Gastroesophageal sphincter (tissue), 3 donors: ENCODE data around the gene HTR5A.

Source experiments
- POLR2A ChIP-seq, 2 donors: fragments of 450-650 bp; IDR thresholded peaks; one replicate each; pipeline ENCODE4 v1.6.1; 2017; ENCODE audit warnings: antibody characterized with exemption in 2 of 2, mild to moderate bottlenecking in 2 of 2, moderate library complexity in 1 of 2
- POLR2AphosphoS5 ChIP-seq: sonication (generic); formaldehyde crosslinking; IDR thresholded peaks from one replicate; pipeline ENCODE4 v1.6.1; 2017; ENCODE audit warnings: antibody characterized with exemption
- TF ChIP-seq, protein P1 (sequence below), 4 experiments: fragments of 200-600 bp in 2 of 4; fragments of 450-650 bp in 2 of 4; sonication (generic) in 1 of 4; IDR thresholded peaks; one replicate each; pipeline ENCODE4 v1.5.1; 2017 to 2019; ENCODE audit warnings: antibody characterized with exemption in 4 of 4, mild to moderate bottlenecking in 2 of 4, moderate library complexity in 2 of 4

DNA sequence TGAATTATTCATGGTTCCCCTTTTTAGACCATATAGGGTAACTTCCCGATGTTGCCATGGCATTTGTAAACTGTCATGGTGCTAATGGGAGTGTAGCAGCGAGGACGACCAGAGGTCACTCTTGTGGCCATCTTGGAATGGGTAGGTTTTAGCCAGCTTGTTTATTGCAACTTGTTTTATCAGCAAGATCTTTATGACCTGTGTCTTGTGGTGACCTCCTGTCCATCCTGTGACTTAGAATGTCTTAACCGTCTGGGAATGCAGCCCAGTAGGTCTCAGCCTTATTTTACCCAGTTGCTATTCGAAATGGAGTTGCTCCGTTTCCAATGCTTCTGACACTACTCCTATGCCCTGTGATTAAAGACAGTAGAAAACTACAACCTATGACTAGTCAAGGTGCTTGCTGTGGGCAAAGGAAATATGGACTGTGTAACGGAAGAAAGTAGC is 48.4 kb upstream of the HTR5A start:
- TF ChIP-seq, protein P1, sequence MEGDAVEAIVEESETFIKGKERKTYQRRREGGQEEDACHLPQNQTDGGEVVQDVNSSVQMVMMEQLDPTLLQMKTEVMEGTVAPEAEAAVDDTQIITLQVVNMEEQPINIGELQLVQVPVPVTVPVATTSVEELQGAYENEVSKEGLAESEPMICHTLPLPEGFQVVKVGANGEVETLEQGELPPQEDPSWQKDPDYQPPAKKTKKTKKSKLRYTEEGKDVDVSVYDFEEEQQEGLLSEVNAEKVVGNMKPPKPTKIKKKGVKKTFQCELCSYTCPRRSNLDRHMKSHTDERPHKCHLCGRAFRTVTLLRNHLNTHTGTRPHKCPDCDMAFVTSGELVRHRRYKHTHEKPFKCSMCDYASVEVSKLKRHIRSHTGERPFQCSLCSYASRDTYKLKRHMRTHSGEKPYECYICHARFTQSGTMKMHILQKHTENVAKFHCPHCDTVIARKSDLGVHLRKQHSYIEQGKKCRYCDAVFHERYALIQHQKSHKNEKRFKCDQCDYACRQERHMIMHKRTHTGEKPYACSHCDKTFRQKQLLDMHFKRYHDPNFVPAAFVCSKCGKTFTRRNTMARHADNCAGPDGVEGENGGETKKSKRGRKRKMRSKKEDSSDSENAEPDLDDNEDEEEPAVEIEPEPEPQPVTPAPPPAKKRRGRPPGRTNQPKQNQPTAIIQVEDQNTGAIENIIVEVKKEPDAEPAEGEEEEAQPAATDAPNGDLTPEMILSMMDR (IDR thresholded peaks at IDR 0.05), result no peak
- TF ChIP-seq POLR2A (IDR thresholded peaks at IDR 0.05), result no peak
- TF ChIP-seq POLR2AphosphoS5, result no peak
